ENCODE data around the gene GRHPR. TPM values are rescaled to one million over a fixed set of nuclear protein-coding genes. Genes with fewer than 3 reads are reported as not detected.
"Not testable (repeated sequence)": the region's sequence is repeated elsewhere in the genome, so short reads cannot be mapped to it uniquely, and the experiment has no call there.

Gene GRHPR
- total RNA-seq, 1 donor: 184 TPM

GRCh38 chr9:37444890-37445289 lies 22.4 kb downstream of the GRHPR start:
- no peak for DNase-seq (ENCODE audit: low read depth in 2 of 3, low spot score in 2 of 3)

- DNase-seq (ENCODE audit: low read depth in 2 of 3, low spot score in 2 of 3): no peak
These were observed 23.3 kb downstream of the GRHPR start for GRCh38 chr9:37445832-37446231.

- DNase-seq (ENCODE audit: low read depth in 2 of 3, low spot score in 2 of 3): no peak
These were observed 23.9 kb downstream of the GRHPR start for GRCh38 chr9:37446401-37446800.

GRCh38 chr9:37447111-37447510 lies 24.6 kb downstream of the GRHPR start:
- no peak for DNase-seq (ENCODE audit: low read depth in 2 of 3, low spot score in 2 of 3)

GRCh38 chr9:37449862-37450632 lies 27.6 kb downstream of the GRHPR start:
- no peak for DNase-seq (ENCODE audit: low read depth in 2 of 3, low spot score in 2 of 3)

- DNase-seq (ENCODE audit: low read depth in 2 of 3, low spot score in 2 of 3): no peak
These were observed 29.1 kb downstream of the GRHPR start for GRCh38 chr9:37451628-37452027.

GRCh38 chr9:37452611-37453010 lies 30.1 kb downstream of the GRHPR start:
- no peak for DNase-seq (ENCODE audit: low read depth in 2 of 3, low spot score in 2 of 3)

- DNase-seq (ENCODE audit: low read depth in 2 of 3, low spot score in 2 of 3): no peak
These were observed 31.3 kb downstream of the GRHPR start for GRCh38 chr9:37453827-37454226.

- no peak for DNase-seq (ENCODE audit: low read depth in 2 of 3, low spot score in 2 of 3)
These were observed 31.7 kb downstream of the GRHPR start for GRCh38 chr9:37454238-37454637.

- no peak for DNase-seq (ENCODE audit: low read depth in 2 of 3, low spot score in 2 of 3)
These were observed 33.6 kb downstream of the GRHPR start for GRCh38 chr9:37455884-37456647.

GRCh38 chr9:37456817-37457216 lies 34.3 kb downstream of the GRHPR start:
- DNase-seq (ENCODE audit: low read depth in 2 of 3, low spot score in 2 of 3): no peak

GRCh38 chr9:37464006-37464405 lies 41.5 kb downstream of the GRHPR start:
- DNase-seq (ENCODE audit: low read depth in 2 of 3, low spot score in 2 of 3): no peak

GRCh38 chr9:37464426-37465248 lies 42.1 kb downstream of the GRHPR start:
- DNase-seq (ENCODE audit: low read depth in 2 of 3, low spot score in 2 of 3): peak; percentile 70 to 87 (median 81)

- DNase-seq (ENCODE audit: low read depth in 2 of 3, low spot score in 2 of 3): peak; percentile 94 to 100 (median 99)
These were observed 42.9 kb downstream of the GRHPR start, which contains the start of gene ZBTB5 for GRCh38 chr9:37465249-37466036. Gene ZBTB5, minus strand, starts transcription at chr9:37465450. Its CDS starts 22,899 bp downstream, at chr9:37442551.

- peak in 2 of 3 donors; percentile 54 to 57 for DNase-seq (ENCODE audit: low read depth in 2 of 3, low spot score in 2 of 3)
These were observed 43.7 kb downstream of the GRHPR start for GRCh38 chr9:37466037-37466709.

GRCh38 chr9:37467530-37467929 lies 45.0 kb downstream of the GRHPR start:
- DNase-seq (ENCODE audit: low read depth in 2 of 3, low spot score in 2 of 3): not testable (repeated sequence)

GRCh38 chr9:37468620-37469019 lies 46.1 kb downstream of the GRHPR start:
- no peak for DNase-seq (ENCODE audit: low read depth in 2 of 3, low spot score in 2 of 3)

- DNase-seq (ENCODE audit: low read depth in 2 of 3, low spot score in 2 of 3): peak in 1 of 3 donors; percentile 25
These were observed 49.6 kb downstream of the GRHPR start for GRCh38 chr9:37471942-37472684.

GRCh38 chr9:37473982-37474381 lies 51.5 kb downstream of the GRHPR start:
- DNase-seq (ENCODE audit: low read depth in 2 of 3, low spot score in 2 of 3): not testable (repeated sequence)

Measured in hematopoietic multipotent progenitor cell (in vitro differentiated cells).